ENCODE results near the gene ASIP.

GRCh38 chr20:34213213-34213612 is 28.0 kb upstream of the ASIP start:
- no peak for TF ChIP-seq ZNF597 (CRISPR knock-in tag; IDR thresholded peaks at IDR 0.05)
- TF ChIP-seq PLRG1 (conservative IDR thresholded peaks at IDR 0.05) = no peak
- TF ChIP-seq BHLHE40 (IDR thresholded peaks at IDR 0.05; ENCODE audit: low read length) = no peak
- no peak for TF ChIP-seq ETV6 (CRISPR knock-in tag; conservative IDR thresholded peaks at IDR 0.05)
- TF ChIP-seq TARDBP (CRISPR knock-in tag; IDR thresholded peaks at IDR 0.05) = no peak
- TF ChIP-seq EP300 (IDR thresholded peaks at IDR 0.05; ENCODE audit: low read depth in 2 of 2, low read length in 2 of 2) = no peak
- no peak for TF ChIP-seq EP300 (CRISPR knock-in tag; IDR thresholded peaks at IDR 0.05; ENCODE audit: borderline replicate concordance)
- TF ChIP-seq ZSCAN20 (CRISPR knock-in tag; IDR thresholded peaks at IDR 0.05; ENCODE audit: borderline replicate concordance) = no peak
- no peak for TF ChIP-seq ZNF10 (CRISPR knock-in tag; IDR thresholded peaks at IDR 0.05; ENCODE audit: borderline replicate concordance, low read depth)
- no peak for TF ChIP-seq CTCF (CRISPR knock-in tag; IDR thresholded peaks at IDR 0.05)
- TF ChIP-seq MEF2D (CRISPR knock-in tag; IDR thresholded peaks at IDR 0.05) = no peak
- TF ChIP-seq RERE (CRISPR knock-in tag; IDR thresholded peaks at IDR 0.05; ENCODE audit: low read depth) = no peak
- TF ChIP-seq NPAS2 (CRISPR knock-in tag; IDR thresholded peaks at IDR 0.05; ENCODE audit: borderline replicate concordance) = no peak
- TF ChIP-seq ZHX1 (CRISPR knock-in tag; IDR thresholded peaks at IDR 0.05; ENCODE audit: low read depth) = no peak

Data from HepG2 (cell line).